Thyroid gland (tissue), 4 donors: ENCODE measurements around the gene CDHR5. TPM values are rescaled to one million over a fixed set of nuclear protein-coding genes. Genes with fewer than 3 reads are reported as not detected.

Source experiments
- DNase-seq, 2 donors: peaks; one replicate each; pipeline ENCODE4 v3.0.0-alpha.2; 2019
- H3K27ac ChIP-seq, 3 donors: fragments of 200-600 bp; sonication (generic); 1 replicate in 2 of 3; 2 replicates in 1 of 3; pipeline ENCODE4 v1.5.1; 2016 to 2019; ENCODE audit warnings: mild to moderate bottlenecking in 1 of 3, moderate library complexity in 1 of 3
- H3K27me3 ChIP-seq: fragments of 200-600 bp; sonication (generic); one replicate; pipeline ENCODE4 v1.5.1; 2019
- H3K36me3 ChIP-seq, 2 donors: fragments of 200-600 bp; sonication (generic); one replicate each; pipeline ENCODE4 v1.5.1; 2016 to 2019
- H3K4me1 ChIP-seq, 2 donors: fragments of 200-600 bp; sonication (generic); one replicate each; pipeline ENCODE4 v1.5.1; 2017 to 2019
- H3K4me3 ChIP-seq, 3 donors: fragments of 200-600 bp; sonication (generic); replicated peaks in 1 of 3; 1 replicate in 2 of 3; 2 replicates in 1 of 3; pipeline ENCODE4 v1.5.1; 2016; ENCODE audit warnings: mild to moderate bottlenecking in 1 of 3
- H3K9me3 ChIP-seq: fragments of 200-600 bp; sonication (generic); one replicate; pipeline ENCODE4 v1.5.1; 2017
- POLR2A ChIP-seq, 2 donors: fragments of 450-650 bp; IDR thresholded peaks; one replicate each; pipeline ENCODE4 v1.6.1; 2017; ENCODE audit warnings: antibody characterized with exemption in 2 of 2, mild to moderate bottlenecking in 2 of 2, moderate library complexity in 1 of 2
- WGBS, 2 donors: methylation state at CpG; one replicate each; pipeline ENCODE4 v1.1.5; 2017; 5-methylcytosine and 5-hydroxymethylcytosine counted together
- intact Hi-C: fragments of 100-400 bp; cut with DNase I; formaldehyde crosslinking; loops from one replicate; pipeline ENCODE4 v1.15.1; 2023
- total RNA-seq, 4 donors: library from RNA; depleted of rRNA; stranded (reverse); fragments of >200 nt; gene quantifications; one replicate each; pipeline ENCODE4 v1.2.3, GENCODE V29; 2016
- TF ChIP-seq, protein P1 (sequence below), 6 experiments: fragments of 200-600 bp in 3 of 6; fragments of 450-650 bp in 3 of 6; sonication (generic) in 3 of 6; IDR thresholded peaks; one replicate each; pipeline ENCODE4 v1.5.1; 2016 to 2019; ENCODE audit warnings: antibody characterized with exemption in 6 of 6, mild to moderate bottlenecking in 2 of 6, inconsistent platforms in 1 of 6, moderate library complexity in 1 of 6

The CDHR5 gene
- total RNA-seq, 4 donors from 2014 or later: not detected

DNA sequence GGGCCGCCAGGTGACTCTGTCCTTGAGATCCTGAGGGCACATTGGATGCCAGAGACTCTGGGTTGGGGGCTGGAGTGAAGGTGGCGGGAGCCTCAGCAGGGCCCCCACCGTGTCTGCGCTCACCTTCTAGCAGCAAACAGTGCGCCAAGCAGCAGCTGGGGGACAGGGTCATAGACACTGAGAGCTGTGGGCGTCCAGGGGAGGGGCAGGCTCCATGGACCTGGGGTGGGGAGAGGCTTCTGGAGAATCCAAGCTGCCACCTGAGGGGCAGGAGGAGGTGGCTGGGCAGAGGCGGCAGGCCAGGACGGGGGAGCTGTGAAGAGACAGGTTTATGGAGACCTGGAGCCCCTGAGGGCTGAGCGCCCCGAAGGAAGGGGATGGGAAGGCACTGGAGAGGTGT, 40.5 kb downstream of the CDHR5 start:
- TF ChIP-seq, protein P1, sequence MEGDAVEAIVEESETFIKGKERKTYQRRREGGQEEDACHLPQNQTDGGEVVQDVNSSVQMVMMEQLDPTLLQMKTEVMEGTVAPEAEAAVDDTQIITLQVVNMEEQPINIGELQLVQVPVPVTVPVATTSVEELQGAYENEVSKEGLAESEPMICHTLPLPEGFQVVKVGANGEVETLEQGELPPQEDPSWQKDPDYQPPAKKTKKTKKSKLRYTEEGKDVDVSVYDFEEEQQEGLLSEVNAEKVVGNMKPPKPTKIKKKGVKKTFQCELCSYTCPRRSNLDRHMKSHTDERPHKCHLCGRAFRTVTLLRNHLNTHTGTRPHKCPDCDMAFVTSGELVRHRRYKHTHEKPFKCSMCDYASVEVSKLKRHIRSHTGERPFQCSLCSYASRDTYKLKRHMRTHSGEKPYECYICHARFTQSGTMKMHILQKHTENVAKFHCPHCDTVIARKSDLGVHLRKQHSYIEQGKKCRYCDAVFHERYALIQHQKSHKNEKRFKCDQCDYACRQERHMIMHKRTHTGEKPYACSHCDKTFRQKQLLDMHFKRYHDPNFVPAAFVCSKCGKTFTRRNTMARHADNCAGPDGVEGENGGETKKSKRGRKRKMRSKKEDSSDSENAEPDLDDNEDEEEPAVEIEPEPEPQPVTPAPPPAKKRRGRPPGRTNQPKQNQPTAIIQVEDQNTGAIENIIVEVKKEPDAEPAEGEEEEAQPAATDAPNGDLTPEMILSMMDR (IDR thresholded peaks at IDR 0.05): no peak
- TF ChIP-seq POLR2A (IDR thresholded peaks at IDR 0.05): no peak
- intact Hi-C loops: no loop called here
- no peak overlapping the region for H3K4me3 ChIP-seq
- DNase-seq: no peak
- WGBS, 2 donors: 95 to 96% methylated on average over 8 to 10 of the region's 10 CpGs
- H3K4me1 ChIP-seq: peaks cover 3 to 12% of the 10 kb centered on the region in 2 donors
- H3K27ac ChIP-seq: no peak overlapping the region
- peaks cover 25 to 37% of the 10 kb centered on the region in 2 donors for H3K36me3 ChIP-seq
- no peaks in the 10 kb centered on the region for H3K27me3 ChIP-seq
- no peaks in the 10 kb centered on the region for H3K9me3 ChIP-seq

DNA sequence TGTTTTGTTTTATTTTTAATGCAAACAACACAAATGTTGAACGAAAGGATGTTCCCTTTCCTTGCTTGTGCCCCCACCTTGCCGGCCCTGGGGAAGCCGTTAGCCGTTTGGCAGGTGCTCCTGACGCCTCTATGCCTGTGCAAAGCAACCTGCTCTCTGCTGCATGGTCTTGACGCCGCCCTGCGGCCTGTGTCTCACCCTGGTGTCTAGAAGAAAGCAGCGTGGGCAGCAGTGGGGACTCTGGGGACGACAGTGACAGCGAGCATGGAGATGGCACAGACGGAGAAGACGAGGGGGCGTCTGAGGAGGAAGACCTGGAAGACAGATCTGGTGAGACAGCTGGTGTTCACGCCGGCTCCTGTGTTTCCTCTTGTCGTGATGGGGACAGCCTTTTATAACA, 43.0 kb downstream of the CDHR5 start:
- Histone ChIP-seq H3K36me3 (peaks cover 14 to 24% of the 10 kb centered on the region in 2 donors), H3K27ac (no peak overlapping the region), H3K27me3 (no peaks in the 10 kb centered on the region), H3K4me3 (no peak overlapping the region), H3K4me1 (peaks cover 28 to 34% of the 10 kb centered on the region in 2 donors), H3K9me3 (no peaks in the 10 kb centered on the region)
- DNase-seq: no peak
- intact Hi-C loops: no loop called here
- TF ChIP-seq POLR2A (IDR thresholded peaks at IDR 0.05): no peak
- TF ChIP-seq, protein P1 (IDR thresholded peaks at IDR 0.05): no peak
- WGBS, 2 donors: 88 to 92% methylated on average over 17 of the region's 17 CpGs

DNA sequence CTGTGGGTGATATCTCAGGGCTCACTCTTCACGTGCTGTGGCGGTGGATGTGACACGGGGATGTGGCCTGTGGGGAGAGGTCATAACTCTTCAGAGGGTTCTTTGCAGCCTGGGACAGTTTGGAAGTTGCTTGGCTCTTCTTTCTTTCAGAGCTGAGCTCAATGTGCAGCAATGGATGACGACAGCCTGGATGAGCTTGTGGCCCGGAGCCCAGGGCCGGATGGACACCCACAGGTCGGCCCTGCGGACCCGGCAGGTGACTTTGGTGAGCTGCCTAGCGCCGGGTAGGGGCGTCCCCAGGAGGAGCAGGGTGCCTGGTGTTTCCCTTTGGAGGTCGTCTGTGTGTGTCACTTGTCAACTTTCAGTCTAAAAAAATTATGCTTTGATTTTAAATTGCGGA, 43.4 kb downstream of the CDHR5 start:
- Histone ChIP-seq H3K36me3 (peaks cover 13 to 20% of the 10 kb centered on the region in 2 donors), H3K27ac (no peak overlapping the region), H3K4me1 (peaks cover 28 to 34% of the 10 kb centered on the region in 2 donors), H3K27me3 (no peaks in the 10 kb centered on the region), H3K4me3 (no peak overlapping the region), H3K9me3 (no peaks in the 10 kb centered on the region)
- DNase-seq: no peak
- intact Hi-C loops: no loop called here
- no peak for TF ChIP-seq POLR2A (IDR thresholded peaks at IDR 0.05)
- TF ChIP-seq, protein P1 (IDR thresholded peaks at IDR 0.05): no peak
- WGBS, 2 donors: 89 to 93% methylated on average over 14 of the region's 14 CpGs

DNA sequence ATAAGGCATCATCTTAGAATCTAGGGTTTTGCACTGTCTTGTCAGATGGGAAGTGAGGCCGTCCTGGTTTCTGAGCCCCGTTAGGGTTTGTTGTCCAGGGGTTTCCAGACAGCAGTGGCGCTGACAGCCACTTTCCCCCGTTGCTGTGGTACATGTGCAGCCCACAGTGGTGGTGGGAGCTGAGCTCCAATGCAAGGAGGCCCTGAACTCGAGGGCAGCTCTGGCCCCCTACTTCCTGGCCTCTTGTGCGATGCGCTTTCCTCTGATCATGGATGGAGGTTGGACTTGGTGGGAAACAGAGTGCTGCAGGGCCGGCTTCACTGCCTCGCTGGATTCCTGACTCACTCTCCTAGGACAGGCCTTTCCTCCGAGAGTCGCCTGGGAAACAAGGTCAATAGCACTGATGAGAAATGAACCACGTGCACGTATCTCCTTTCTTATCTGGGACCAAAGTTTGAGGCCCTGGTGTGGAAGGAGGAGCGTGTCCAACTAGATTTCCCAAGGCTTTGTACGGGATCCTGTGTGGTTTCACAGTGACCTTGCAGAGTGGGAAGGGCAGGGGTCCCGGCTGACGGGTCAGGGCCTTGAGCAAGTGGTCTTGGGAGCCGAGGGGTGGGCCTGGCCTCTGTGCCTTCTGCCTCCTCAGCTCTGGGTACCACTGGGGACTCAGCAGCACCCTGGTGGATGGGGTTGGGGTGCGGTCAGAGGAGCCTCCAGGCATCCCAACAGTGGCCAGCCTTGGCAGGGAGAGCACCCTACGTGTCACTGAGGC, 44.7 kb downstream of the CDHR5 start:
- H3K9me3 ChIP-seq: no peaks in the 10 kb centered on the region
- H3K4me1 ChIP-seq: peaks cover 32 to 38% of the 10 kb centered on the region in 2 donors
- no peak for TF ChIP-seq POLR2A (IDR thresholded peaks at IDR 0.05)
- TF ChIP-seq, protein P1 (IDR thresholded peaks at IDR 0.05): no peak
- H3K27me3 ChIP-seq: no peaks in the 10 kb centered on the region
- intact Hi-C loops: no loop called here
- DNase-seq: no peak
- H3K27ac ChIP-seq: no peak overlapping the region
- 84 to 88% methylated on average over 17 to 20 of the region's 20 CpGs for WGBS, 2 donors
- no peak overlapping the region for H3K4me3 ChIP-seq
- H3K36me3 ChIP-seq: peaks cover 13 to 17% of the 10 kb centered on the region in 2 donors

DNA sequence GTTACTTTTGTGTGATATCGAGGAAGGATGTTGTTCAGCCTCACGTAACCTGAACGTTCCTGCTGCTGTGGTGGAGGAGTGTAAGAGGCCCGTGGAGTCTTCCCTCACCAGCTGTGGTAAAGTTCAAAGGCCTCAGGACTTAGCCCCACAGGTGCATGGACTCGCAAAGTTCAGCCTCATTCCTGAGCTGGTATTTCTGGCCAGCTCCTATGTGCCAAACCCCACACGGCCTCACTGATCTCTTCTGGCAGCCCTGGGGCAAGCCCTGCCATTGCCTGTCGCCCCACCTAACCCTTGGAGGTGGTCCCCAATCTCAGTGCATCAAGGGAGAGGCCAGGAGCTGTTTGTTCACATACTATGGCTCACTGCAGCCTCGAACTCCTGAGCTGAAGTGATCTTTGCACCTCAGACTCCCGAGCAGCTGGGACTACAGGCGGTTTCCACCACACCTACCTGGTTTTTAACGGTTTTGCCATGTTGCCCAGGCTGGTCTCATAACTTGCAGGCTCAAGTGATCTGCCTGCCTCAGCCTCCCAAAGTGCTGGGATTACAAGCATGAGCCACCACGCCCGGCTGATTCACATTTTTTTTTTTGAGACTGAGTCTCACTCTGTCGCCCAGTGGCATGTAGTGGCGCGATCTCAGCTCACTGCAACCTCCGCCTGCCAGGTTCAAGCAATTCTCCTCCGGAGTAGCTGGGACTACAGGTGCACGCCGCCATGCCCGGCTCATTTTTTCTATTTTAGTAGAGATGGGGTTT, 46.3 kb downstream of the CDHR5 start:
- Histone ChIP-seq H3K27me3 (no peaks in the 10 kb centered on the region), H3K4me3 (peak overlapping the region in 1 of 3 donors; percentile 88), H3K4me1 (peaks cover 44 to 48% of the 10 kb centered on the region in 2 donors), H3K9me3 (no peaks in the 10 kb centered on the region), H3K36me3 (peaks cover 6 to 15% of the 10 kb centered on the region in 2 donors), H3K27ac (no peak overlapping the region)
- intact Hi-C loops: no loop called here
- TF ChIP-seq, protein P1 (IDR thresholded peaks at IDR 0.05): no peak
- 76 to 79% methylated on average over 15 to 19 of the region's 21 CpGs for WGBS, 2 donors
- DNase-seq: no peak
